GM12878 (cell line): ENCODE data around the gene PRG2. TPM values are rescaled to one million over a fixed set of nuclear protein-coding genes. Genes with fewer than 3 reads are reported as not detected.

ENCODE experiments used
- ATAC-seq: fragments of 200-7000 bp; cut with Tn5 transposase; 3 replicates; pipeline ENCODE4 v1.9.1; 2020; ENCODE audit warnings: mild to moderate bottlenecking, moderate library complexity
- BruUV-seq: library from RNA; stranded (reverse); fragments of 400-500 nt; replicated peaks from 2 replicates; lab custom pipeline; 2021; lab: Mats Ljungman, UMichigan
- CTCF ChIA-PET: fragments of 300-600 bp; sonication (Branson Sonifier 250); formaldehyde crosslinking; extraction: SDS; loops from one replicate; lab custom pipeline; 2021; ENCODE audit warnings: inconsistent platforms; lab: Yijun Ruan, JAX
- POLR2A ChIA-PET: fragments of 350-600 bp; formaldehyde crosslinking; extraction: SDS; loops from one replicate; lab custom pipeline; 2021; ENCODE audit warnings: inconsistent platforms; lab: Charles Lee
- RAD21 ChIA-PET: fragments of 300-600 bp; sonication (Branson Sonifier 250); formaldehyde crosslinking; loops from one replicate; lab custom pipeline; 2023; ENCODE audit warnings: antibody characterized with exemption; ENCODE audit not compliant: unreplicated experiment; lab: Charles Lee
- SMC1A ChIA-PET: fragments of 300-600 bp; sonication (Branson Sonifier 250); formaldehyde crosslinking; loops from one replicate; lab custom pipeline; 2023; ENCODE audit not compliant: unreplicated experiment, uncharacterized antibody; lab: Charles Lee
- DNase-seq: peaks from one replicate; pipeline ENCODE4 v3.0.0-alpha.2; 2011; ENCODE audit warnings: low read depth, low spot score
- FAIRE-seq: peaks from 3 replicates; lab custom pipeline; 2011; peaks lifted over from hg19 to GRCh38; lab: Jason Lieb, UNC
- H2AFZ ChIP-seq: 2 replicates; pipeline ENCODE4 v1.6.0; 2011; ENCODE audit warnings: low read depth, low read length, control low read depth; ENCODE audit not compliant: control insufficient read depth
- H3K27ac ChIP-seq: 2 replicates; pipeline ENCODE4 v1.5.1; 2011; ENCODE audit warnings: control low read depth; ENCODE audit not compliant: control insufficient read depth, insufficient read depth
- H3K27me3 ChIP-seq, 2 experiments: replicated peaks in 1 of 2; 2 replicates each; pipeline versions ENCODE4 v1.6.0 to v1.6.1; 2011; ENCODE audit warnings: low read length in 1 of 2; ENCODE audit not compliant: control insufficient read depth in 2 of 2, insufficient read depth in 2 of 2
- H3K36me3 ChIP-seq, 2 experiments: 2 replicates each; pipeline ENCODE4 v1.5.1; 2011; ENCODE audit warnings: low read length in 1 of 2; ENCODE audit not compliant: control insufficient read depth in 2 of 2, insufficient read depth in 2 of 2
- H3K4me1 ChIP-seq: 2 replicates; pipeline ENCODE4 v1.6.1; 2011; ENCODE audit warnings: mild to moderate bottlenecking, low read length, moderate library complexity, mixed read lengths; ENCODE audit not compliant: control insufficient read depth, insufficient read depth
- H3K4me2 ChIP-seq: 2 replicates; pipeline ENCODE4 v1.6.0; 2011; ENCODE audit warnings: control low read depth; ENCODE audit not compliant: control insufficient read depth, insufficient read depth
- H3K4me3 ChIP-seq: fragments of 200-600 bp; sonication (generic); 2 replicates; pipeline ENCODE4 v1.5.1; 2016
- H3K79me2 ChIP-seq: 2 replicates; pipeline ENCODE4 v1.6.0; 2011; ENCODE audit warnings: low read length; ENCODE audit not compliant: control insufficient read depth, insufficient read depth
- H3K9ac ChIP-seq: 2 replicates; pipeline ENCODE4 v1.8.0; 2011; ENCODE audit warnings: low read length, control low read depth, mixed read lengths; ENCODE audit not compliant: control insufficient read depth, insufficient read depth
- H3K9me3 ChIP-seq: replicated peaks from 3 replicates; pipeline ENCODE4 v1.5.1; 2011; ENCODE audit warnings: mild to moderate bottlenecking, low read length; ENCODE audit not compliant: control insufficient read depth, insufficient read depth
- H4K20me1 ChIP-seq: 2 replicates; pipeline ENCODE4 v1.6.0; 2011; ENCODE audit not compliant: control insufficient read depth, insufficient read depth
- ATF7 ChIP-seq: fragments of 450-650 bp; IDR thresholded peaks from 2 replicates; pipeline ENCODE4 v1.6.1; 2016; ENCODE audit warnings: low read depth, mild to moderate bottlenecking
- CEBPZ ChIP-seq: fragments of 150-350 bp; IDR thresholded peaks from 2 replicates; pipeline ENCODE4 v1.6.1; 2016; ENCODE audit warnings: low read depth, low read length
- CHD2 ChIP-seq: IDR thresholded peaks from 2 replicates; pipeline ENCODE4 v1.6.1; 2011; ENCODE audit warnings: low read depth, low read length, improper control_type of control experiment, borderline replicate concordance
- CREB1 ChIP-seq: IDR thresholded peaks from 2 replicates; pipeline ENCODE4 v1.6.1; 2012; ENCODE audit warnings: low read depth, mild to moderate bottlenecking, inconsistent platforms
- CTCF ChIP-seq, 3 experiments: IDR thresholded peaks in 2 of 3; conservative IDR thresholded peaks in 1 of 3; 2 replicates each; pipeline ENCODE4 v1.5.1; 2011; ENCODE audit warnings: low read depth in 3 of 3, low read length in 3 of 3, mild to moderate bottlenecking in 3 of 3, control low read depth in 2 of 3, moderate library complexity in 2 of 3, inconsistent platforms in 1 of 3, mixed read lengths in 1 of 3; ENCODE audit not compliant: control insufficient read depth in 2 of 3, insufficient read depth in 1 of 3; ENCODE audit errors: extremely low read depth in 1 of 3
- EED ChIP-seq: sonication (generic); IDR thresholded peaks from 2 replicates; pipeline ENCODE4 v1.6.1; 2016; ENCODE audit warnings: antibody characterized with exemption, low read depth
- FOXK2 ChIP-seq: fragments of 450-650 bp; IDR thresholded peaks from 2 replicates; pipeline ENCODE4 v1.6.1; 2017; ENCODE audit warnings: mild to moderate bottlenecking, moderate library complexity
- GABPA ChIP-seq: IDR thresholded peaks from 2 replicates; pipeline ENCODE4 v1.6.1; 2014; ENCODE audit warnings: antibody characterized with exemption, low read depth, mild to moderate bottlenecking, inconsistent platforms
- KDM1A ChIP-seq: fragments of 200-600 bp; sonication (generic); IDR thresholded peaks from 2 replicates; pipeline ENCODE4 v1.6.1; 2016; ENCODE audit warnings: borderline replicate concordance
- MTA3 ChIP-seq: IDR thresholded peaks from 2 replicates; pipeline ENCODE4 v1.6.1; 2012; ENCODE audit warnings: low read length, inconsistent platforms, borderline replicate concordance
- MXI1 ChIP-seq: fragments of 150-350 bp; IDR thresholded peaks from 2 replicates; pipeline ENCODE4 v1.6.1; 2011; ENCODE audit warnings: low read depth, mild to moderate bottlenecking, inconsistent platforms, low read length, improper control_type of control experiment
- MYB ChIP-seq: fragments of 150-350 bp; IDR thresholded peaks from 2 replicates; pipeline ENCODE4 v1.6.1; 2014; ENCODE audit warnings: mild to moderate bottlenecking, low read depth, low read length, borderline replicate concordance
- NFYB ChIP-seq: IDR thresholded peaks from 2 replicates; pipeline ENCODE4 v1.6.1; 2011; ENCODE audit warnings: low read depth, mild to moderate bottlenecking, low read length, improper control_type of control experiment, moderate library complexity; ENCODE audit not compliant: insufficient read depth
- POU2F2 ChIP-seq: IDR thresholded peaks from 3 replicates; pipeline ENCODE4 v1.6.1; 2011; ENCODE audit warnings: low read depth, mild to moderate bottlenecking, low read length, borderline replicate concordance
- RFX5 ChIP-seq: IDR thresholded peaks from 2 replicates; pipeline ENCODE4 v1.6.1; 2011; ENCODE audit warnings: low read depth, low read length, improper control_type of control experiment
- SPI1 ChIP-seq: IDR thresholded peaks from 2 replicates; pipeline ENCODE4 v1.6.1; 2011; ENCODE audit warnings: low read depth, mild to moderate bottlenecking, low read length, moderate library complexity, borderline replicate concordance; ENCODE audit not compliant: insufficient read depth
- TCF12 ChIP-seq: IDR thresholded peaks from 2 replicates; pipeline ENCODE4 v1.6.1; 2011; ENCODE audit warnings: low read depth, mild to moderate bottlenecking, low read length
- TCF7 ChIP-seq: IDR thresholded peaks from 2 replicates; pipeline ENCODE4 v1.6.1; 2014; ENCODE audit warnings: antibody characterized with exemption, borderline replicate concordance
- USF2 ChIP-seq: IDR thresholded peaks from 2 replicates; pipeline ENCODE4 v1.6.1; 2011; ENCODE audit warnings: low read depth, low read length, improper control_type of control experiment, borderline replicate concordance
- ZZZ3 ChIP-seq: IDR thresholded peaks from 2 replicates; pipeline ENCODE4 v1.6.1; 2011; ENCODE audit warnings: low read depth; ENCODE audit not compliant: control insufficient read depth, insufficient read length
- WGBS: methylation state at CpG from one replicate; pipeline ENCODE4 v1.1.6; 2016; ENCODE audit warnings: low lambda C conversion rate; ENCODE audit not compliant: insufficient replicate concordance, insufficient coverage; ENCODE audit errors: missing lambda C conversion rate; 5-methylcytosine and 5-hydroxymethylcytosine counted together
- in situ Hi-C: fragments of 300-500 bp; cut with MboI; formaldehyde crosslinking; loops from 9 replicates; pipeline ENCODE4 v1.14.3; 2018; ENCODE audit warnings: mixed read lengths
- intact Hi-C: fragments of 100-400 bp; cut with micrococcal nuclease; formaldehyde crosslinking; loops from one replicate; pipeline ENCODE4 v1.14.2; 2022; ENCODE audit not compliant: unreplicated experiment
- polyA plus RNA-seq, 11 experiments: library from polyadenylated mRNA; depleted of rRNA in 4 of 11; unstranded in 6 of 11; stranded (reverse) in 5 of 11; fragments of >200 nt; fragmentation: Nextera tagmentation in 4 of 11; fragmentation: Illumina TruSeq in 1 of 11; extraction: Ambion mirVana in 4 of 11; extraction: Trizol in 1 of 11; gene quantifications; 1 replicate in 1 of 11; 2 replicates in 10 of 11; pipeline versions ENCODE4 v1.2.1 to v1.2.3, GENCODE V29; 2011 to 2016; ENCODE audit warnings: inconsistent platforms in 2 of 11, missing spikeins in 2 of 11, low read depth in 1 of 11
- total RNA-seq, 4 experiments: library from RNA; depleted of rRNA in 3 of 4; stranded (reverse); fragments of >200 nt in 3 of 4; fragmentation: Illumina TruSeq in 1 of 4; extraction: Trizol in 1 of 4; gene quantifications; 2 replicates each; pipeline versions ENCODE4 v1.2.1 to v1.2.3, GENCODE V29; 2013 to 2021

Gene PRG2
- total and polyA plus RNA-seq, 10 of the 15 experiments (the other 5 are each of a cell fraction or from before 2014, with no cell fraction given): 0.10 to 1.7 (median 0.56) TPM; not detected in 2

GRCh38 chr11:57380975-57381374, 9.5 kb downstream of the PRG2 start, which contains the start of gene PRG3:
Gene PRG3 (minus strand): TSS chr11:57381150. CDS start chr11:57380708, 442 bp downstream.
- intact Hi-C loops: no loop called here
- H3K79me2 ChIP-seq: no peaks in the 10 kb centered on the region
- no peaks in the 10 kb centered on the region for H3K9me3 ChIP-seq
- ChIA-PET SMC1A (no interaction called here), RAD21 (no interaction called here), CTCF (no interaction called here), POLR2A (interaction anchor here (0.7 kb wide), 1 partner anchor 27 kb away, joined by 3 read pairs; no protein-coding TSS in a partner anchor)
- no peak within 1 kb of the TSS for H2AFZ ChIP-seq
- no peak within 1 kb of the TSS for H3K4me3 ChIP-seq
- H3K4me2 ChIP-seq: no peak within 1 kb of the TSS
- in situ Hi-C loops: no loop called here
- WGBS: 20% methylated on average over 2 of the region's 2 CpGs
- BruUV-seq: no TSS peak
- FAIRE-seq (no peak), DNase-seq (no peak), ATAC-seq (no peak; the same call in 2 of the 3 replicates)
- no peak within 1 kb of the TSS for H3K9ac ChIP-seq
- H3K4me1 ChIP-seq: no peaks in the 10 kb centered on the region
- H3K27ac ChIP-seq: no peak within 1 kb of the TSS
- no peak for TF ChIP-seq MXI1
- no peak for TF ChIP-seq KDM1A
- no peak for TF ChIP-seq GABPA
- no peak for TF ChIP-seq CHD2
- TF ChIP-seq POU2F2: no peak
- TF ChIP-seq CTCF (IDR thresholded peaks at IDR 0.05 in 2 of 3, conservative IDR thresholded peaks at IDR 0.05 in 1 of 3; ENCODE audit: control insufficient read depth in 2 of 3, extremely low read depth in 1 of 3, insufficient read depth in 1 of 3, low read depth in 3 of 3, low read length in 3 of 3): no peak
- TF ChIP-seq NFYB: no peak
- TF ChIP-seq TCF7: no peak
- TF ChIP-seq SPI1: no peak
- TF ChIP-seq CEBPZ: no peak
- TF ChIP-seq FOXK2: no peak
- no peak for TF ChIP-seq MYB
- no peak for TF ChIP-seq ATF7
- TF ChIP-seq TCF12: no peak
- no peak for TF ChIP-seq EED
- TF ChIP-seq ZZZ3: no peak
- no peak for TF ChIP-seq CREB1
- TF ChIP-seq MTA3: no peak
- no peak for TF ChIP-seq USF2
- no peak for TF ChIP-seq RFX5
- H3K27me3 ChIP-seq: no peaks in the 10 kb centered on the region; a peak in 1 of 4 replicates
- H3K36me3 ChIP-seq: no peaks in the 10 kb centered on the region
- H4K20me1 ChIP-seq: no peaks in the 10 kb centered on the region
